Measurements from ENCODE around the gene HDAC4. TPM values are rescaled to one million over a fixed set of nuclear protein-coding genes. Genes with fewer than 3 reads are reported as not detected.

HDAC4 gene
- total and polyA plus RNA-seq, 10 of the 15 experiments (the other 5 are each of a cell fraction or from before 2014, with no cell fraction given) = 0.22 to 15.7 (median 4.8) TPM

GRCh38 chr2:239262484-239263230, 138.2 kb downstream of the HDAC4 start:
- Histone ChIP-seq H3K9ac (ENCODE audit: control insufficient read depth, insufficient read depth, low read length) (no peak overlapping the region), H3K27ac (ENCODE audit: control insufficient read depth, insufficient read depth) (no peak overlapping the region), H3K4me1 (ENCODE audit: control insufficient read depth, insufficient read depth, low read length) (peaks cover 44% of the 10 kb centered on the region), H3K27me3 (replicated peaks in 1 of 2; ENCODE audit: control insufficient read depth in 2 of 2, insufficient read depth in 2 of 2, low read length in 1 of 2) (no peaks in the 10 kb centered on the region), H3K36me3 (ENCODE audit: control insufficient read depth in 2 of 2, insufficient read depth in 2 of 2, low read length in 1 of 2) (no peaks in the 10 kb centered on the region), H3K9me3 (replicated peaks; ENCODE audit: control insufficient read depth, insufficient read depth, low read length) (peaks cover 2% of the 10 kb centered on the region; the same call in 2 of the 3 replicates), H3K79me2 (ENCODE audit: control insufficient read depth, insufficient read depth, low read length) (no peaks in the 10 kb centered on the region), H3K4me2 (ENCODE audit: control insufficient read depth, insufficient read depth) (no peak overlapping the region), H4K20me1 (ENCODE audit: control insufficient read depth, insufficient read depth) (peaks cover 17% of the 10 kb centered on the region), H2AFZ (ENCODE audit: control insufficient read depth, low read depth, low read length) (no peak overlapping the region), H3K4me3 (no peak overlapping the region)
- WGBS (ENCODE audit: insufficient coverage, insufficient replicate concordance, low lambda C conversion rate, missing lambda C conversion rate) = 89% methylated on average over 22 of the region's 23 CpGs
- no TSS peak for BruUV-seq (replicated peaks)
- in situ Hi-C loops (cut with MboI) = no loop called here
- intact Hi-C loops (cut with micrococcal nuclease; ENCODE audit: unreplicated experiment) = no loop called here
- ChIA-PET SMC1A (ENCODE audit: uncharacterized antibody, unreplicated experiment) (no interaction called here), POLR2A (no interaction called here), RAD21 (ENCODE audit: unreplicated experiment) (no interaction called here), CTCF (no interaction called here)
- FAIRE-seq (no peak), DNase-seq (ENCODE audit: low read depth, low spot score) (no peak), ATAC-seq (no peak)
- TF ChIP-seq RELB (IDR thresholded peaks at IDR 0.05; ENCODE audit: low read depth) (no peak), CHD4 (IDR thresholded peaks at IDR 0.05) (no peak), PKNOX1 (IDR thresholded peaks at IDR 0.05) (no peak), SPI1 (IDR thresholded peaks at IDR 0.05; ENCODE audit: borderline replicate concordance, insufficient read depth, low read depth, low read length) (no peak), IRF4 (IDR thresholded peaks at IDR 0.05; ENCODE audit: low read depth, low read length) (no peak), RBBP5 (conservative IDR thresholded peaks at IDR 0.05) (no peak), ELK1 (IDR thresholded peaks at IDR 0.05; ENCODE audit: low read depth, low read length) (no peak)
- TF ChIP-seq, protein P1, sequence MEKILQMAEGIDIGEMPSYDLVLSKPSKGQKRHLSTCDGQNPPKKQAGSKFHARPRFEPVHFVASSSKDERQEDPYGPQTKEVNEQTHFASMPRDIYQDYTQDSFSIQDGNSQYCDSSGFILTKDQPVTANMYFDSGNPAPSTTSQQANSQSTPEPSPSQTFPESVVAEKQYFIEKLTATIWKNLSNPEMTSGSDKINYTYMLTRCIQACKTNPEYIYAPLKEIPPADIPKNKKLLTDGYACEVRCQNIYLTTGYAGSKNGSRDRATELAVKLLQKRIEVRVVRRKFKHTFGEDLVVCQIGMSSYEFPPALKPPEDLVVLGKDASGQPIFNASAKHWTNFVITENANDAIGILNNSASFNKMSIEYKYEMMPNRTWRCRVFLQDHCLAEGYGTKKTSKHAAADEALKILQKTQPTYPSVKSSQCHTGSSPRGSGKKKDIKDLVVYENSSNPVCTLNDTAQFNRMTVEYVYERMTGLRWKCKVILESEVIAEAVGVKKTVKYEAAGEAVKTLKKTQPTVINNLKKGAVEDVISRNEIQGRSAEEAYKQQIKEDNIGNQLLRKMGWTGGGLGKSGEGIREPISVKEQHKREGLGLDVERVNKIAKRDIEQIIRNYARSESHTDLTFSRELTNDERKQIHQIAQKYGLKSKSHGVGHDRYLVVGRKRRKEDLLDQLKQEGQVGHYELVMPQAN (conservative IDR thresholded peaks at IDR 0.05) = no peak
- TF ChIP-seq, protein P2, sequence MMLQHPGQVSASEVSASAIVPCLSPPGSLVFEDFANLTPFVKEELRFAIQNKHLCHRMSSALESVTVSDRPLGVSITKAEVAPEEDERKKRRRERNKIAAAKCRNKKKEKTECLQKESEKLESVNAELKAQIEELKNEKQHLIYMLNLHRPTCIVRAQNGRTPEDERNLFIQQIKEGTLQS (IDR thresholded peaks at IDR 0.05; ENCODE audit: borderline replicate concordance, extremely low read depth, low read depth, low read length) = no peak

All from GM12878 (cell line).